ENCODE results near the gene SYT15.
"Not testable (repeated sequence)": the region's sequence is repeated elsewhere in the genome, so short reads cannot be mapped to it uniquely, and the experiment has no call there.

DNA sequence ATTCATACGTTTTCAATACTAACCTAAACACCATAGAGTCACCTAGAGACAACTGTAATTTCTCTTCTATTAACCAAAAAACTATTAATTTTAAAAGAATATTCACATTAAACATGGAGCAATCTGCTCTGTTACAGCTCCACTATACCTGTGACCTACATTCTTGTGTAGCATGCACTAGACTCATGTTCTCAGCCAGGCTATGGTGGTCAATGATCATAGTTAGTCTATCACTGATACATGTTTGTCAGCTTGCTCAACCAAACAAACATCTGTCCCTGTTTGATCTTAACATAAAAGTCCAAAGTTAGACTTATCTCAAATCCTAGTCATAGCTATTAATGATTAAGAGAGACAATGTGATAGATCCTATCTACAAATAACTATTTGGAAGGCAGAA, 50.9 kb downstream of the SYT15 start:
- TF ChIP-seq, protein P1, sequence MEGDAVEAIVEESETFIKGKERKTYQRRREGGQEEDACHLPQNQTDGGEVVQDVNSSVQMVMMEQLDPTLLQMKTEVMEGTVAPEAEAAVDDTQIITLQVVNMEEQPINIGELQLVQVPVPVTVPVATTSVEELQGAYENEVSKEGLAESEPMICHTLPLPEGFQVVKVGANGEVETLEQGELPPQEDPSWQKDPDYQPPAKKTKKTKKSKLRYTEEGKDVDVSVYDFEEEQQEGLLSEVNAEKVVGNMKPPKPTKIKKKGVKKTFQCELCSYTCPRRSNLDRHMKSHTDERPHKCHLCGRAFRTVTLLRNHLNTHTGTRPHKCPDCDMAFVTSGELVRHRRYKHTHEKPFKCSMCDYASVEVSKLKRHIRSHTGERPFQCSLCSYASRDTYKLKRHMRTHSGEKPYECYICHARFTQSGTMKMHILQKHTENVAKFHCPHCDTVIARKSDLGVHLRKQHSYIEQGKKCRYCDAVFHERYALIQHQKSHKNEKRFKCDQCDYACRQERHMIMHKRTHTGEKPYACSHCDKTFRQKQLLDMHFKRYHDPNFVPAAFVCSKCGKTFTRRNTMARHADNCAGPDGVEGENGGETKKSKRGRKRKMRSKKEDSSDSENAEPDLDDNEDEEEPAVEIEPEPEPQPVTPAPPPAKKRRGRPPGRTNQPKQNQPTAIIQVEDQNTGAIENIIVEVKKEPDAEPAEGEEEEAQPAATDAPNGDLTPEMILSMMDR (IDR thresholded peaks at IDR 0.05) = not testable (repeated sequence)
- TF ChIP-seq POLR2A, POLR2AphosphoS5 (IDR thresholded peaks at IDR 0.05): not testable (repeated sequence)
